Keratinocyte (primary cell): Measurements from ENCODE around the gene LRRC4C. TPM values are rescaled to one million over a fixed set of nuclear protein-coding genes. Genes with fewer than 3 reads are reported as not detected.

Source experiments
- DNase-seq: peaks from one replicate; pipeline ENCODE4 v3.0.0-alpha.2; 2011; ENCODE audit warnings: low read depth, missing footprints, low spot score
- FAIRE-seq: peaks from 2 replicates; lab custom pipeline; 2011; peaks lifted over from hg19 to GRCh38; lab: Jason Lieb, UNC
- H2AFZ ChIP-seq: 2 replicates; pipeline ENCODE4 v1.6.0; 2012; ENCODE audit warnings: low read length, control low read depth, inconsistent platforms; ENCODE audit not compliant: control insufficient read depth
- H3K27ac ChIP-seq: 2 replicates; pipeline ENCODE4 v1.5.1; 2011; ENCODE audit warnings: low read length; ENCODE audit not compliant: control insufficient read depth, insufficient read depth
- H3K27me3 ChIP-seq: 3 replicates; pipeline ENCODE4 v1.6.0; 2011; ENCODE audit warnings: low read length; ENCODE audit not compliant: control insufficient read depth, insufficient read depth; ENCODE audit errors: extremely low read depth
- H3K36me3 ChIP-seq, 2 experiments: 2 replicates in 1 of 2; 3 replicates in 1 of 2; pipeline ENCODE4 v1.5.1; 2011; ENCODE audit warnings: low read length in 2 of 2, mild to moderate bottlenecking in 1 of 2; ENCODE audit not compliant: control insufficient read depth in 2 of 2, insufficient read depth in 2 of 2; ENCODE audit errors: extremely low read depth in 1 of 2
- H3K4me1 ChIP-seq: 3 replicates; pipeline ENCODE4 v1.5.1; 2011; ENCODE audit warnings: low read length; ENCODE audit not compliant: control insufficient read depth, insufficient read depth; ENCODE audit errors: extremely low read depth
- H3K4me2 ChIP-seq: 3 replicates; pipeline ENCODE4 v1.6.0; 2011; ENCODE audit warnings: low read depth, low read length; ENCODE audit not compliant: control insufficient read depth, insufficient read depth; ENCODE audit errors: extremely low read depth
- H3K4me3 ChIP-seq, 3 experiments: fragments of 200-600 bp in 1 of 3; sonication (generic) in 1 of 3; 2 replicates in 2 of 3; 3 replicates in 1 of 3; pipeline ENCODE4 v1.5.1; 2011 to 2016; ENCODE audit warnings: low read length in 3 of 3, mild to moderate bottlenecking in 3 of 3, control low read depth in 2 of 3, inconsistent platforms in 1 of 3, low read depth in 1 of 3, mixed read lengths in 1 of 3, mixed run types in 1 of 3, moderate library complexity in 1 of 3; ENCODE audit not compliant: control insufficient read depth in 2 of 3, insufficient read depth in 2 of 3; ENCODE audit errors: extremely low read depth in 1 of 3
- H3K79me2 ChIP-seq: 2 replicates; pipeline ENCODE4 v1.6.0; 2012; ENCODE audit warnings: low read length; ENCODE audit not compliant: control insufficient read depth, insufficient read depth
- H3K9ac ChIP-seq: 3 replicates; pipeline ENCODE4 v1.6.0; 2011; ENCODE audit warnings: low read length; ENCODE audit not compliant: control insufficient read depth, insufficient read depth; ENCODE audit errors: extremely low read depth
- H3K9me1 ChIP-seq: 3 replicates; pipeline ENCODE4 v1.6.0; 2011; ENCODE audit warnings: low read length; ENCODE audit not compliant: control insufficient read depth, insufficient read depth; ENCODE audit errors: extremely low read depth
- H3K9me3 ChIP-seq: 2 replicates; pipeline ENCODE4 v1.5.1; 2012; ENCODE audit warnings: low read depth, low read length; ENCODE audit not compliant: control insufficient read depth
- H4K20me1 ChIP-seq: 3 replicates; pipeline ENCODE4 v1.6.0; 2011; ENCODE audit warnings: low read length; ENCODE audit not compliant: control insufficient read depth, insufficient read depth; ENCODE audit errors: extremely low read depth
- CTCF ChIP-seq, 3 experiments: IDR thresholded peaks in 1 of 3; conservative IDR thresholded peaks in 1 of 3; optimal IDR thresholded peaks in 1 of 3; 2 replicates in 2 of 3; 3 replicates in 1 of 3; pipeline versions ENCODE3 to v1.5.1; 2011; ENCODE audit warnings: low read length in 3 of 3, mild to moderate bottlenecking in 3 of 3, moderate library complexity in 2 of 3, control low read depth in 1 of 3, inconsistent platforms in 1 of 3; ENCODE audit not compliant: insufficient read depth in 2 of 3; ENCODE audit errors: extremely low read depth in 1 of 3
- EZH2 ChIP-seq: IDR thresholded peaks from one replicate; pipeline ENCODE4 v1.6.1; 2012; ENCODE audit warnings: inconsistent platforms, mild to moderate bottlenecking, low read length, moderate library complexity
- dilution Hi-C: fragments of 300-500 bp; cut with MboI; formaldehyde crosslinking; loops from one replicate; pipeline ENCODE4 v1.7.0; 2020; ENCODE audit warnings: low sequenced_read_pairs; ENCODE audit not compliant: extremely low pct_ligation_motif_present
- polyA plus RNA-seq, 5 experiments: library from polyadenylated mRNA; depleted of rRNA in 3 of 5; stranded (reverse) in 3 of 5; stranded (forward) in 1 of 5; unstranded in 1 of 5; fragments of >200 nt; gene quantifications; 1 replicate in 1 of 5; 2 replicates in 3 of 5; 3 replicates in 1 of 5; pipeline versions ENCODE4 v1.2.1 to v1.2.3, GENCODE V29; 2011 to 2012; ENCODE audit warnings: missing spikeins in 2 of 5, low read depth in 1 of 5, low replicate concordance in 1 of 5

The LRRC4C gene
- polyA plus RNA-seq, 1 donor (not counting 4 experiments of a cell fraction or from before 2014, with no cell fraction given) = not detected

- Histone ChIP-seq H3K36me3 (no peaks in the 10 kb centered on the region), H3K9me1 (no peaks in the 10 kb centered on the region), H3K4me1 (no peaks in the 10 kb centered on the region), H3K9ac (no peak overlapping the region), H3K9me3 (no peaks in the 10 kb centered on the region), H3K4me3 (no peak overlapping the region), H2AFZ (no peak overlapping the region), H3K79me2 (no peaks in the 10 kb centered on the region), H3K27me3 (no peaks in the 10 kb centered on the region), H3K27ac (no peak overlapping the region), H3K4me2 (no peak overlapping the region), H4K20me1 (no peaks in the 10 kb centered on the region)
- dilution Hi-C loops = no loop called here
- FAIRE-seq = no peak
- TF ChIP-seq CTCF (optimal IDR thresholded peaks at IDR 0.05 in 1 of 3, IDR thresholded peaks at IDR 0.05 in 1 of 3, conservative IDR thresholded peaks at IDR 0.05 in 1 of 3; ENCODE audit: extremely low read depth in 1 of 3, insufficient read depth in 2 of 3, low read length in 3 of 3) = no peak
- DNase-seq = no peak
Observed at GRCh38 chr11:40175980-40176379, 1283.5 kb downstream of the LRRC4C start.

GRCh38 chr11:40170078-40170477, 1289.4 kb downstream of the LRRC4C start:
- TF ChIP-seq CTCF (optimal IDR thresholded peaks at IDR 0.05 in 1 of 3, IDR thresholded peaks at IDR 0.05 in 1 of 3, conservative IDR thresholded peaks at IDR 0.05 in 1 of 3; ENCODE audit: extremely low read depth in 1 of 3, insufficient read depth in 2 of 3, low read length in 3 of 3) (no peak), EZH2 (no peak)
- H3K4me3 ChIP-seq = no peak overlapping the region
- H3K4me1 ChIP-seq = no peaks in the 10 kb centered on the region
- FAIRE-seq = no peak
- H2AFZ ChIP-seq = no peak overlapping the region
- no peak overlapping the region for H3K9ac ChIP-seq
- no peak overlapping the region for H3K4me2 ChIP-seq
- no peaks in the 10 kb centered on the region for H4K20me1 ChIP-seq
- no peaks in the 10 kb centered on the region for H3K9me3 ChIP-seq
- DNase-seq = no peak
- H3K27ac ChIP-seq = no peak overlapping the region
- H3K79me2 ChIP-seq = no peaks in the 10 kb centered on the region
- H3K36me3 ChIP-seq = no peaks in the 10 kb centered on the region
- no peaks in the 10 kb centered on the region for H3K27me3 ChIP-seq
- H3K9me1 ChIP-seq = no peaks in the 10 kb centered on the region
- dilution Hi-C loops = no loop called here
